H1 (cell line): ENCODE measurements around the gene FAM193A. TPM values are rescaled to one million over a fixed set of nuclear protein-coding genes. Genes with fewer than 3 reads are reported as not detected.

ENCODE experiments used
- CTCF ChIA-PET: fragments of 300-600 bp; sonication (Branson Sonifier 250); formaldehyde crosslinking; loops from one replicate; lab custom pipeline; 2021; ENCODE audit not compliant: partially characterized antibody; lab: Charles Lee
- POLR2A ChIA-PET: fragments of 300-600 bp; sonication (Branson Sonifier 250); formaldehyde crosslinking; loops from one replicate; lab custom pipeline; 2021; ENCODE audit warnings: inconsistent platforms; ENCODE audit not compliant: partially characterized antibody; lab: Charles Lee
- DNase-seq, 2 experiments: peaks; one replicate each; pipeline versions ENCODE4 v3.0.0 to v3.0.0-alpha.2; 2010 to 2022; ENCODE audit warnings: low spot score in 2 of 2, low read depth in 1 of 2, mixed read lengths in 1 of 2
- FAIRE-seq: peaks from 2 replicates; lab custom pipeline; 2011; peaks lifted over from hg19 to GRCh38; lab: Jason Lieb, UNC
- H2AFZ ChIP-seq: 2 replicates; pipeline ENCODE4 v1.8.1; 2012; ENCODE audit warnings: low read length, inconsistent platforms
- H2AK5ac ChIP-seq: 2 replicates; pipeline ENCODE4 v1.6.1; 2013; ENCODE audit warnings: low read depth, low read length
- H2BK120ac ChIP-seq: replicated peaks from 2 replicates; pipeline ENCODE3; 2013; ENCODE audit warnings: low read depth, low read length, inconsistent platforms
- H2BK12ac ChIP-seq: 2 replicates; pipeline ENCODE4 v1.6.1; 2013; ENCODE audit warnings: low read depth, low read length
- H2BK15ac ChIP-seq: 2 replicates; pipeline ENCODE4 v1.6.1; 2013; ENCODE audit warnings: low read length
- H2BK20ac ChIP-seq: 2 replicates; pipeline ENCODE4 v1.6.1; 2013; ENCODE audit warnings: low read length
- H2BK5ac ChIP-seq: 2 replicates; pipeline ENCODE4 v1.6.1; 2013; ENCODE audit warnings: low read depth, low read length
- H3K14ac ChIP-seq: 2 replicates; pipeline ENCODE4 v1.6.1; 2013; ENCODE audit warnings: inconsistent platforms; ENCODE audit not compliant: insufficient read length
- H3K18ac ChIP-seq: 2 replicates; pipeline ENCODE4 v1.6.1; 2013; ENCODE audit warnings: low read length; ENCODE audit errors: extremely low read depth
- H3K23ac ChIP-seq: 2 replicates; pipeline ENCODE4 v1.6.1; 2013; ENCODE audit warnings: inconsistent platforms; ENCODE audit not compliant: insufficient read length
- H3K23me2 ChIP-seq: 2 replicates; pipeline ENCODE4 v1.6.1; 2013; ENCODE audit warnings: low read depth, low read length
- H3K27ac ChIP-seq: 2 replicates; pipeline ENCODE4 v1.6.1; 2011; ENCODE audit warnings: low read depth, low read length, inconsistent platforms
- H3K27me3 ChIP-seq, 4 experiments: replicated peaks in 1 of 4; 1 replicate in 1 of 4; 2 replicates in 3 of 4; pipeline versions ENCODE4 v1.6.1 to v1.8.1; 2011 to 2013; ENCODE audit warnings: low read length in 3 of 4, mild to moderate bottlenecking in 3 of 4, inconsistent platforms in 2 of 4, mixed read lengths in 2 of 4, moderate library complexity in 1 of 4; ENCODE audit not compliant: control insufficient read depth in 3 of 4, insufficient read depth in 3 of 4; ENCODE audit errors: extremely low read depth in 1 of 4
- H3K36me3 ChIP-seq, 4 experiments: 2 replicates each; pipeline versions ENCODE4 v1.6.1 to v1.8.1; 2011 to 2013; ENCODE audit warnings: mild to moderate bottlenecking in 4 of 4, low read length in 3 of 4, moderate library complexity in 2 of 4, control low read depth in 1 of 4, inconsistent platforms in 1 of 4; ENCODE audit not compliant: insufficient read depth in 4 of 4, control insufficient read depth in 2 of 4
- H3K4ac ChIP-seq: replicated peaks from 2 replicates; pipeline ENCODE3; 2013; ENCODE audit warnings: low read length, low read depth, mixed read lengths, inconsistent platforms; ENCODE audit not compliant: insufficient read length
- H3K4me1 ChIP-seq, 4 experiments: replicated peaks in 1 of 4; 1 replicate in 1 of 4; 2 replicates in 3 of 4; pipeline versions ENCODE4 v1.6.1 to v1.8.1; 2011 to 2013; ENCODE audit warnings: low read length in 3 of 4, inconsistent platforms in 2 of 4, mixed read lengths in 1 of 4; ENCODE audit not compliant: insufficient read depth in 4 of 4, control insufficient read depth in 3 of 4
- H3K4me2 ChIP-seq, 2 experiments: 2 replicates each; pipeline versions ENCODE4 v1.6.1 to v1.8.1; 2011 to 2013; ENCODE audit warnings: low read depth in 2 of 2, low read length in 2 of 2, control low read depth in 1 of 2, inconsistent platforms in 1 of 2, mild to moderate bottlenecking in 1 of 2; ENCODE audit not compliant: insufficient read depth in 1 of 2
- H3K4me3 ChIP-seq, 4 experiments: fragments of 200-600, 300-600 bp in 1 of 4; sonication (generic), shearing (Covaris generic), sonication (Bioruptor Twin) in 1 of 4; 2 replicates each; pipeline versions ENCODE4 v1.5.1 to v1.8.1; 2011 to 2016; ENCODE audit warnings: low read length in 4 of 4, low read depth in 3 of 4, control low read depth in 2 of 4, inconsistent platforms in 2 of 4, mild to moderate bottlenecking in 2 of 4, mixed read lengths in 1 of 4, moderate library complexity in 1 of 4; ENCODE audit not compliant: insufficient read depth in 2 of 4; ENCODE audit errors: extremely low read depth in 1 of 4
- H3K56ac ChIP-seq: replicated peaks from 2 replicates; pipeline ENCODE3; 2013; ENCODE audit warnings: low read depth, mild to moderate bottlenecking, mixed read lengths, low read length, inconsistent platforms; ENCODE audit not compliant: insufficient read length
- H3K79me1 ChIP-seq: 2 replicates; pipeline ENCODE4 v1.6.1; 2013; ENCODE audit warnings: low read depth, low read length, control low read depth
- H3K79me2 ChIP-seq, 2 experiments: 2 replicates each; pipeline versions ENCODE4 v1.6.1 to v1.8.1; 2012 to 2013; ENCODE audit warnings: low read length in 2 of 2, mild to moderate bottlenecking in 2 of 2, inconsistent platforms in 1 of 2; ENCODE audit not compliant: insufficient read depth in 2 of 2, control insufficient read depth in 1 of 2
- H3K9ac ChIP-seq, 4 experiments: replicated peaks in 1 of 4; 1 replicate in 1 of 4; 2 replicates in 3 of 4; pipeline versions ENCODE4 v1.6.1 to v1.8.1; 2011 to 2013; ENCODE audit warnings: low read depth in 3 of 4, low read length in 3 of 4, control low read depth in 2 of 4, mild to moderate bottlenecking in 2 of 4, moderate library complexity in 2 of 4, inconsistent platforms in 1 of 4; ENCODE audit errors: extremely low read depth in 1 of 4
- H3K9me3 ChIP-seq, 2 experiments: 2 replicates each; pipeline versions ENCODE4 v1.6.1 to v1.8.1; 2012 to 2013; ENCODE audit warnings: mild to moderate bottlenecking in 2 of 2, moderate library complexity in 2 of 2, control low read depth in 1 of 2, inconsistent platforms in 1 of 2, low read depth in 1 of 2, low read length in 1 of 2, mixed read lengths in 1 of 2; ENCODE audit not compliant: insufficient read depth in 2 of 2
- H4K20me1 ChIP-seq, 2 experiments: replicated peaks in 1 of 2; 2 replicates each; pipeline versions ENCODE3 to v1.8.1; 2011 to 2013; ENCODE audit warnings: inconsistent platforms in 2 of 2, low read length in 2 of 2, mild to moderate bottlenecking in 1 of 2; ENCODE audit not compliant: insufficient read depth in 2 of 2, control insufficient read depth in 1 of 2
- H4K5ac ChIP-seq: 2 replicates; pipeline ENCODE4 v1.6.1; 2013; ENCODE audit warnings: low read length, low read depth, mixed read lengths, inconsistent platforms; ENCODE audit not compliant: insufficient read length
- H4K8ac ChIP-seq: 2 replicates; pipeline ENCODE4 v1.8.0; 2013; ENCODE audit warnings: mild to moderate bottlenecking, moderate library complexity, low read length, inconsistent platforms; ENCODE audit not compliant: insufficient read depth; ENCODE audit errors: extremely low read depth
- H4K91ac ChIP-seq: replicated peaks from 2 replicates; pipeline ENCODE3; 2013; ENCODE audit warnings: low read length, mixed read lengths, inconsistent platforms; ENCODE audit not compliant: insufficient read length
- ATF2 ChIP-seq: IDR thresholded peaks from 2 replicates; pipeline ENCODE4 v1.6.1; 2012; ENCODE audit warnings: low read length, inconsistent platforms
- BACH1 ChIP-seq: IDR thresholded peaks from 2 replicates; pipeline ENCODE4 v1.6.1; 2012; ENCODE audit warnings: low read length, improper control_type of control experiment
- BRCA1 ChIP-seq: IDR thresholded peaks from 2 replicates; pipeline ENCODE4 v1.6.1; 2012; ENCODE audit warnings: low read depth, low read length, improper control_type of control experiment
- CBX8 ChIP-seq: fragments of 300-800, 300-1000 bp; sonication (generic); IDR thresholded peaks from 2 replicates; pipeline ENCODE4 v1.7.1; 2016; ENCODE audit warnings: low read depth, low read length, borderline replicate concordance
- HDAC6 ChIP-seq: IDR thresholded peaks from one replicate; pipeline ENCODE4 v1.7.1; 2012; ENCODE audit warnings: low read depth, mild to moderate bottlenecking, inconsistent platforms, low read length, moderate library complexity
- KDM1A ChIP-seq: fragments of 200-600, 300-600 bp; sonication (generic); IDR thresholded peaks from 2 replicates; pipeline ENCODE4 v1.7.1; 2016; ENCODE audit warnings: mild to moderate bottlenecking, low read length, borderline replicate concordance
- MAFK ChIP-seq: IDR thresholded peaks from 2 replicates; pipeline ENCODE4 v1.6.1; 2012; ENCODE audit warnings: low read depth, mild to moderate bottlenecking, improper control_type of control experiment, low read length
- POLR2A ChIP-seq, 2 experiments: IDR thresholded peaks; 1 replicate in 1 of 2; 2 replicates in 1 of 2; pipeline ENCODE4 v1.6.1; 2011; ENCODE audit warnings: low read depth in 2 of 2, low read length in 2 of 2, mild to moderate bottlenecking in 2 of 2; ENCODE audit errors: control extremely low read depth in 1 of 2
- SAP30 ChIP-seq: fragments of 300-600 bp; sonication (generic); IDR thresholded peaks from 2 replicates; pipeline ENCODE4 v1.7.1; 2012; ENCODE audit warnings: low read length, moderate library complexity, mild to moderate bottlenecking, inconsistent platforms; ENCODE audit not compliant: insufficient read depth, insufficient replicate concordance
- SP4 ChIP-seq: IDR thresholded peaks from 2 replicates; pipeline ENCODE4 v1.6.1; 2012; ENCODE audit warnings: low read length, inconsistent platforms
- TCF12 ChIP-seq: IDR thresholded peaks from 2 replicates; pipeline ENCODE4 v1.6.1; 2011; ENCODE audit warnings: low read depth, mild to moderate bottlenecking, low read length
- USF2 ChIP-seq: IDR thresholded peaks from 2 replicates; pipeline ENCODE4 v1.6.1; 2011; ENCODE audit warnings: low read length, improper control_type of control experiment
- WGBS, 2 experiments: shearing (Covaris generic) in 1 of 2; methylation state at CpG; one replicate each; pipeline versions ENCODE4 v1.1.6 to v1.1.7; 2013 to 2015; ENCODE audit warnings: low lambda C conversion rate in 2 of 2, mixed read lengths in 2 of 2, inconsistent platforms in 1 of 2, low coverage in 1 of 2, missing lambda C conversion rate in 1 of 2; ENCODE audit not compliant: insufficient replicate concordance in 2 of 2, insufficient coverage in 1 of 2, insufficient read length in 1 of 2; ENCODE audit errors: extremely low coverage in 1 of 2, missing lambda C conversion rate in 1 of 2; 5-methylcytosine and 5-hydroxymethylcytosine counted together
- polyA plus RNA-seq, 7 experiments: library from polyadenylated mRNA; depleted of rRNA in 3 of 7; stranded (reverse) in 5 of 7; unstranded in 2 of 7; fragments of >200 nt in 5 of 7; fragments of 200-250 nt in 2 of 7; gene quantifications; 1 replicate in 5 of 7; 2 replicates in 1 of 7; 4 replicates in 1 of 7; pipeline versions ENCODE4 v1.2.1 to v1.2.3, GENCODE V29; 2011 to 2013; ENCODE audit warnings: missing spikeins in 2 of 7, mixed read lengths in 2 of 7
- total RNA-seq: library from RNA; stranded (reverse); fragmentation: NEBNext Ultra II Directional; extraction: Animal tissue kit (Norgen Biotek cat#: 25700); gene quantifications from 2 replicates; pipeline ENCODE4 v1.2.1, GENCODE V29; 2021

FAM193A gene
- total and polyA plus RNA-seq, 2 of the 8 experiments (the other 6 are each of a cell fraction or from before 2014, with no cell fraction given) = 8.7 to 26.2 TPM

DNA sequence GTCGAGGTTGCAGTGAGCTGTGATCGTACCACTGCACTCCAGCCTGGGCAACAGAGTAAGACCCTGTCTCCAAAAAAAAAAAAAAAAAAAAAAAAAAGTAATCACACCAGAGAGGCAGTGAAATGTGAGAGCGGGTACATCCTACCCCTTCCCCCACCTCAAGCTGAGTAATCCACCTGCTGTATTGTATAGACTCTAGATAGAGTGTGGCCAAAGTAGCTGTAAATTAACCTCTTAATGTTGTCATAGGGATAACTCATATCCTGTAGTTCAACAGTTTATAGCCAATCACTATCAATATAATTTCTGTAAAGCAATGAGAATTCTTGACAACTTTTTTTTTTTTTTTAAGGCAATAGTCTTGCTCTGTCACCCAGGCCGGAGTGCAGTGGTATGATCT lies 188.9 kb downstream of the FAM193A start:
- no peak overlapping the region for H3K56ac ChIP-seq
- H3K27ac ChIP-seq = no peak overlapping the region
- no peak overlapping the region for H4K5ac ChIP-seq
- H2AK5ac ChIP-seq = no peak overlapping the region
- H3K4ac ChIP-seq = no peak overlapping the region
- no peak for FAIRE-seq
- no peak overlapping the region for H3K14ac ChIP-seq
- H2BK5ac ChIP-seq = no peak overlapping the region
- H3K23me2 ChIP-seq = no peaks in the 10 kb centered on the region
- H3K79me2 ChIP-seq = no peaks in the 10 kb centered on the region
- CTCF ChIA-PET = interaction anchor here (0.6 to 1.7 kb wide), 6 partner anchors 14 to 823 kb away, joined by 3 to 6 read pairs (median 3); no protein-coding TSS in a partner anchor
- H2BK120ac ChIP-seq = no peak overlapping the region
- WGBS, 2 experiments = 95% methylated on average over 4 of the region's 4 CpGs; no CpG with 5 or more reads in 1 of the 2 experiments
- no peak overlapping the region for H2BK12ac ChIP-seq
- H4K8ac ChIP-seq = no peak overlapping the region
- H3K36me3 ChIP-seq = peaks cover 0 to 12% (median 3%) of the 10 kb centered on the region in 4 experiments; a peak in 4 of 8 replicates
- H3K9me3 ChIP-seq = no peaks in the 10 kb centered on the region
- H2BK15ac ChIP-seq = no peak overlapping the region
- H4K20me1 ChIP-seq = peaks cover 0 to 4% of the 10 kb centered on the region in 2 experiments
- no peak overlapping the region for H3K4me2 ChIP-seq
- no peak overlapping the region for H3K4me3 ChIP-seq
- H3K79me1 ChIP-seq = no peaks in the 10 kb centered on the region
- DNase-seq = no peak
- no peaks in the 10 kb centered on the region for H3K27me3 ChIP-seq
- POLR2A ChIA-PET = interaction anchor here (0.7 to 1.3 kb wide), 3 partner anchors 11 to 239 kb away, joined by 3 to 5 read pairs (median 4); no protein-coding TSS in a partner anchor
- H2BK20ac ChIP-seq = no peak overlapping the region
- no peaks in the 10 kb centered on the region for H3K4me1 ChIP-seq
- no peak overlapping the region for H3K23ac ChIP-seq
- no peak overlapping the region for H2AFZ ChIP-seq
- no peak overlapping the region for H3K9ac ChIP-seq
- no peak overlapping the region for H4K91ac ChIP-seq
- no peak overlapping the region for H3K18ac ChIP-seq
- TF ChIP-seq CBX8 (no peak), HDAC6 (no peak), ATF2 (no peak), SP4 (no peak), TCF12 (no peak), POLR2A (IDR thresholded peaks at IDR 0.05; ENCODE audit: control extremely low read depth in 1 of 2, low read depth in 2 of 2, low read length in 2 of 2) (no peak), BACH1 (no peak), BRCA1 (no peak), SAP30 (no peak), KDM1A (no peak), USF2 (no peak), MAFK (no peak)
